HepG2 (cell line): ENCODE data around the gene BTD. TPM values are rescaled to one million over a fixed set of nuclear protein-coding genes. Genes with fewer than 3 reads are reported as not detected.

Source experiments
- ATAC-seq: fragments of 200-7000 bp; cut with Tn5 transposase; 3 replicates; pipeline ENCODE4 v1.9.1; 2020; ENCODE audit warnings: mild to moderate bottlenecking, moderate library complexity
- BruUV-seq: library from RNA; stranded (reverse); fragments of 400-500 nt; replicated peaks from 2 replicates; lab custom pipeline; 2021; lab: Mats Ljungman, UMichigan
- CTCF ChIA-PET: fragments of 300-600 bp; formaldehyde crosslinking; extraction: SDS; loops from one replicate; lab custom pipeline; 2021; ENCODE audit warnings: low total read pairs, inconsistent platforms, low intra/inter-chr PET ratio; lab: Yijun Ruan, JAX
- POLR2A ChIA-PET: fragments of 350-600 bp; sonication (Branson Sonifier 250); formaldehyde crosslinking; loops from one replicate; lab custom pipeline; 2020; ENCODE audit warnings: antibody characterized with exemption, inconsistent platforms; lab: Yijun Ruan, JAX
- DNase-seq: peaks from one replicate; pipeline ENCODE4 v3.0.0-alpha.2; 2015; ENCODE audit warnings: low spot score
- FAIRE-seq: peaks from 3 replicates; lab custom pipeline; 2011; peaks lifted over from hg19 to GRCh38; lab: Jason Lieb, UNC
- H2AFZ ChIP-seq: one replicate; pipeline ENCODE4 v1.6.1; 2011; ENCODE audit warnings: low read length, inconsistent platforms
- H3K27ac ChIP-seq: fragments of 300-600 bp; 3 replicates; pipeline ENCODE4 v1.8.0; 2011; ENCODE audit warnings: mixed run types, mild to moderate bottlenecking, mixed read lengths, low read length, inconsistent platforms; ENCODE audit not compliant: insufficient read depth; ENCODE audit errors: extremely low read length
- H3K27me3 ChIP-seq, 2 experiments: fragments of 200-600 bp in 1 of 2; 2 replicates in 1 of 2; 3 replicates in 1 of 2; pipeline versions ENCODE4 v1.6.0 to v1.8.0; 2011; ENCODE audit warnings: low read length in 2 of 2, mild to moderate bottlenecking in 2 of 2, moderate library complexity in 2 of 2, inconsistent platforms in 1 of 2; ENCODE audit not compliant: insufficient read depth in 2 of 2, control insufficient read depth in 1 of 2
- H3K36me3 ChIP-seq, 2 experiments: fragments of 200-600 bp in 1 of 2; replicated peaks in 1 of 2; 2 replicates in 1 of 2; 3 replicates in 1 of 2; pipeline versions ENCODE4 v1.5.1 to v1.8.0; 2011; ENCODE audit warnings: low read length in 2 of 2, inconsistent platforms in 1 of 2; ENCODE audit not compliant: insufficient read depth in 2 of 2, control insufficient read depth in 1 of 2
- H3K4me1 ChIP-seq: 2 replicates; pipeline ENCODE4 v1.5.1; 2012; ENCODE audit warnings: low read length, inconsistent platforms; ENCODE audit not compliant: insufficient read depth
- H3K4me2 ChIP-seq: 2 replicates; pipeline ENCODE4 v1.6.0; 2011; ENCODE audit warnings: low read depth, low read length, inconsistent platforms
- H3K4me3 ChIP-seq, 3 experiments: fragments of 200-600 bp in 1 of 3; sonication (generic), shearing (Covaris generic) in 1 of 3; replicated peaks in 1 of 3; 2 replicates each; pipeline ENCODE4 v1.5.1; 2011 to 2016; ENCODE audit warnings: low read length in 3 of 3, inconsistent platforms in 2 of 3, low read depth in 2 of 3, mild to moderate bottlenecking in 2 of 3, control low read depth in 1 of 3, mixed read lengths in 1 of 3; ENCODE audit not compliant: insufficient read depth in 1 of 3
- H3K79me2 ChIP-seq: one replicate; pipeline ENCODE4 v1.6.1; 2011; ENCODE audit warnings: low read length, inconsistent platforms; ENCODE audit not compliant: insufficient read depth
- H3K9ac ChIP-seq: 2 replicates; pipeline ENCODE4 v1.6.0; 2011; ENCODE audit warnings: mild to moderate bottlenecking, low read depth, low read length, inconsistent platforms; ENCODE audit not compliant: insufficient read depth
- H3K9me3 ChIP-seq: 2 replicates; pipeline ENCODE4 v1.5.1; 2012; ENCODE audit warnings: mild to moderate bottlenecking, low read length
- H4K20me1 ChIP-seq: 2 replicates; pipeline ENCODE4 v1.6.0; 2011; ENCODE audit warnings: inconsistent platforms, mild to moderate bottlenecking, low read length, moderate library complexity; ENCODE audit not compliant: insufficient read depth
- KLF9 ChIP-seq: IDR thresholded peaks from 2 replicates; pipeline ENCODE4 v1.6.1; 2016; ENCODE audit warnings: low read depth
- MTA1 ChIP-seq: sonication (generic); formaldehyde crosslinking; IDR thresholded peaks from 2 replicates; pipeline ENCODE4 v1.4.0; 2020; ENCODE audit warnings: missing genetic modification reagents, mild to moderate bottlenecking, borderline replicate concordance
- SIX4 ChIP-seq: sonication (generic); formaldehyde crosslinking; IDR thresholded peaks from 2 replicates; pipeline ENCODE4 v1.4.0; 2020; ENCODE audit warnings: missing genetic modification reagents
- THAP8 ChIP-seq: sonication (generic); formaldehyde crosslinking; IDR thresholded peaks from 2 replicates; pipeline ENCODE4 v1.5.1; 2020; ENCODE audit warnings: missing genetic modification reagents, mild to moderate bottlenecking, borderline replicate concordance
- ZBTB14 ChIP-seq: sonication (generic); formaldehyde crosslinking; IDR thresholded peaks from 2 replicates; pipeline ENCODE4 v1.4.0; 2020; ENCODE audit warnings: missing genetic modification reagents
- ZBTB42 ChIP-seq: sonication (generic); formaldehyde crosslinking; IDR thresholded peaks from 2 replicates; pipeline ENCODE4 v1.5.0; 2020; ENCODE audit warnings: mild to moderate bottlenecking, missing genetic modification reagents
- ZC3H13 ChIP-seq: sonication (generic); formaldehyde crosslinking; IDR thresholded peaks from 2 replicates; pipeline ENCODE4 v1.8.1; 2023; ENCODE audit warnings: mild to moderate bottlenecking, missing genetic modification reagents, moderate library complexity
- ZNF24 ChIP-seq: fragments of 450-650 bp; IDR thresholded peaks from 2 replicates; pipeline ENCODE4 v1.6.1; 2017; ENCODE audit warnings: antibody characterized with exemption, mild to moderate bottlenecking
- ZNF570 ChIP-seq: sonication (generic); formaldehyde crosslinking; IDR thresholded peaks from 2 replicates; pipeline ENCODE4 v1.4.0; 2020; ENCODE audit warnings: mild to moderate bottlenecking, missing genetic modification reagents, borderline replicate concordance
- ZNF629 ChIP-seq: sonication (generic); formaldehyde crosslinking; conservative IDR thresholded peaks from 2 replicates; pipeline ENCODE4 v1.5.0; 2020; ENCODE audit warnings: missing genetic modification reagents
- WGBS: methylation state at CpG from one replicate; pipeline ENCODE4 v1.1.6; 2017; ENCODE audit warnings: low lambda C conversion rate; 5-methylcytosine and 5-hydroxymethylcytosine counted together
- in situ Hi-C: cut with HindIII; loops from 2 replicates; pipeline ENCODE4 v1.10.0; 2017; ENCODE audit warnings: low pct_unique_long_range_greater_than_20kb; ENCODE audit not compliant: extremely low pct_ligation_motif_present
- intact Hi-C: fragments of 100-400 bp; cut with micrococcal nuclease; formaldehyde crosslinking; loops from one replicate; pipeline ENCODE4 v1.10.0; 2022; ENCODE audit not compliant: unreplicated experiment
- polyA plus RNA-seq, 8 experiments: library from polyadenylated mRNA; depleted of rRNA in 3 of 8; stranded (reverse) in 7 of 8; unstranded in 1 of 8; fragments of >200 nt; fragmentation: Illumina TruSeq in 4 of 8; extraction: Trizol in 4 of 8; gene quantifications; 2 replicates each; pipeline versions ENCODE4 v1.2.1 to v1.2.3, GENCODE V29; 2011 to 2016; ENCODE audit warnings: low read depth in 4 of 8, missing spikeins in 1 of 8, mixed read lengths in 1 of 8; ENCODE audit not compliant: insufficient read depth in 1 of 8
- total RNA-seq, 5 experiments: library from RNA; depleted of rRNA; stranded (reverse); fragments of >200 nt; fragmentation: Illumina TruSeq; extraction: Trizol; gene quantifications; 2 replicates each; pipeline ENCODE4 v1.2.3, GENCODE V29; 2016; ENCODE audit warnings: low read depth in 1 of 5
- TF ChIP-seq, protein P1 (sequence below), 2 experiments: IDR thresholded peaks; 2 replicates each; pipeline ENCODE4 v1.6.1; 2011 to 2012; ENCODE audit warnings: low read length in 2 of 2, borderline replicate concordance in 1 of 2, low read depth in 1 of 2, mild to moderate bottlenecking in 1 of 2, moderate library complexity in 1 of 2
- TF ChIP-seq, protein P2 (sequence below): sonication (generic); formaldehyde crosslinking; IDR thresholded peaks from 2 replicates; pipeline ENCODE4 v1.4.0; 2020; ENCODE audit warnings: low read depth, mild to moderate bottlenecking, missing genetic modification reagents
- TF ChIP-seq, protein P3 (sequence below): sonication (generic); formaldehyde crosslinking; IDR thresholded peaks from 2 replicates; pipeline ENCODE4 v1.8.1; 2022; ENCODE audit warnings: low read depth, mild to moderate bottlenecking, missing genetic modification reagents

BTD gene
- total and polyA plus RNA-seq, 2 of the 13 experiments (the other 11 are each of a cell fraction or from before 2014, with no cell fraction given) = 15.7 to 35.5 TPM

DNA sequence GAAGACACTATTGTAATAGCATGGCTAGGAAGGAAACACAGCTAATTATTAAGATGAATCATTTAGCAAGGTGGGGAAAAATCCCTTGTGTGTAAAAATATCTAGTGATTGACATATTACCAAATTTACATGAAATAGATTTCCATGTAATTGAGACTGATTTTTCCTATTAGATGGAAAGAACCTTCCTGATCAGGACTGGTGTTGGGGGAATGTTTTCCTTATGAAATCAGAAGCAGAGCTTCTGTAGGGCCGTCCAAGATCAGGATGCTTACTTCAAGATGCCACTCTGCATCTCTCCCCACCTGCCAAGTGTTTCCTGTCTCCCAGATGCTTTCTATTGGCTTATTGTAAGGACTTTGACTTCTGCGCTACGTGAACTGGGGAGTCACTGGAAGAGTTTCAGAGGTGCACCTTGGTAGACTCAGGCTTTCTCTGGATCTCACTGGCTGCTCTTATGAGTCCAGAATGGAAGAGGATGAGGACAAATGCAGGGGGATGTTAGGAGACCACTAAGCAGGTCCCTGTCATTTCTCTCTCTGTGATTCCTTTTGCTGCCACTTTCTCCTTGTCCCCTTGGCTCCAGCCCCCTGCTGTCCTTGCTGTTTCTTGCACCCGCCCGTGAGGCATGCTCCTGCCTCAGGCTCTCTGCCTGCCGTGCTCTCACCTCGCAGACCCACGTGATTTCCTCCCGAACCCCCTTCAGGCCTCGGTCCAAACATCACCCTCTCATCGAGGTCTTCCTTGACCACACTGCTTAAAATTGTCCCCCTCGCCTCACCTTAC lies 30.1 kb downstream of the BTD start:
- no peaks in the 10 kb centered on the region for H3K27me3 ChIP-seq
- H4K20me1 ChIP-seq = no peaks in the 10 kb centered on the region
- H3K36me3 ChIP-seq = no peaks in the 10 kb centered on the region
- H3K79me2 ChIP-seq = no peaks in the 10 kb centered on the region
- H3K9me3 ChIP-seq = no peaks in the 10 kb centered on the region
- no peak overlapping the region for H3K4me3 ChIP-seq
- no peak overlapping the region for H3K27ac ChIP-seq
- ATAC-seq (no peak), FAIRE-seq (no peak), DNase-seq (no peak)
- no TSS peak for BruUV-seq
- in situ Hi-C loops = loop anchor here (25.0 kb wide), 1 partner anchor 606 kb away; no protein-coding TSS in a partner anchor
- intact Hi-C loops = loop anchor here (2.0 to 5.0 kb wide), 3 partner anchors 31 to 546 kb away; partner anchors contain the start of genes BTD and HACL1
- WGBS = 93% methylated on average over 12 of the region's 12 CpGs
- ChIA-PET CTCF (no interaction called here), POLR2A (no interaction called here)
- no peak overlapping the region for H2AFZ ChIP-seq
- H3K9ac ChIP-seq = no peak overlapping the region
- H3K4me1 ChIP-seq = peaks cover 12% of the 10 kb centered on the region
- H3K4me2 ChIP-seq = no peak overlapping the region
- no peak for TF ChIP-seq MTA1 (CRISPR knock-in tag)
- no peak for TF ChIP-seq ZC3H13 (CRISPR knock-in tag)
- no peak for TF ChIP-seq ZNF629 (CRISPR knock-in tag)
- TF ChIP-seq ZBTB42 (CRISPR knock-in tag) = no peak
- TF ChIP-seq, protein P1, sequence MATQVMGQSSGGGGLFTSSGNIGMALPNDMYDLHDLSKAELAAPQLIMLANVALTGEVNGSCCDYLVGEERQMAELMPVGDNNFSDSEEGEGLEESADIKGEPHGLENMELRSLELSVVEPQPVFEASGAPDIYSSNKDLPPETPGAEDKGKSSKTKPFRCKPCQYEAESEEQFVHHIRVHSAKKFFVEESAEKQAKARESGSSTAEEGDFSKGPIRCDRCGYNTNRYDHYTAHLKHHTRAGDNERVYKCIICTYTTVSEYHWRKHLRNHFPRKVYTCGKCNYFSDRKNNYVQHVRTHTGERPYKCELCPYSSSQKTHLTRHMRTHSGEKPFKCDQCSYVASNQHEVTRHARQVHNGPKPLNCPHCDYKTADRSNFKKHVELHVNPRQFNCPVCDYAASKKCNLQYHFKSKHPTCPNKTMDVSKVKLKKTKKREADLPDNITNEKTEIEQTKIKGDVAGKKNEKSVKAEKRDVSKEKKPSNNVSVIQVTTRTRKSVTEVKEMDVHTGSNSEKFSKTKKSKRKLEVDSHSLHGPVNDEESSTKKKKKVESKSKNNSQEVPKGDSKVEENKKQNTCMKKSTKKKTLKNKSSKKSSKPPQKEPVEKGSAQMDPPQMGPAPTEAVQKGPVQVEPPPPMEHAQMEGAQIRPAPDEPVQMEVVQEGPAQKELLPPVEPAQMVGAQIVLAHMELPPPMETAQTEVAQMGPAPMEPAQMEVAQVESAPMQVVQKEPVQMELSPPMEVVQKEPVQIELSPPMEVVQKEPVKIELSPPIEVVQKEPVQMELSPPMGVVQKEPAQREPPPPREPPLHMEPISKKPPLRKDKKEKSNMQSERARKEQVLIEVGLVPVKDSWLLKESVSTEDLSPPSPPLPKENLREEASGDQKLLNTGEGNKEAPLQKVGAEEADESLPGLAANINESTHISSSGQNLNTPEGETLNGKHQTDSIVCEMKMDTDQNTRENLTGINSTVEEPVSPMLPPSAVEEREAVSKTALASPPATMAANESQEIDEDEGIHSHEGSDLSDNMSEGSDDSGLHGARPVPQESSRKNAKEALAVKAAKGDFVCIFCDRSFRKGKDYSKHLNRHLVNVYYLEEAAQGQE (IDR thresholded peaks at IDR 0.05; ENCODE audit: borderline replicate concordance in 1 of 2, low read depth in 1 of 2, low read length in 2 of 2) = no peak
- no peak for TF ChIP-seq THAP8 (CRISPR knock-in tag)
- TF ChIP-seq ZNF24 = no peak
- no peak for TF ChIP-seq ZNF570
- TF ChIP-seq, protein P2, sequence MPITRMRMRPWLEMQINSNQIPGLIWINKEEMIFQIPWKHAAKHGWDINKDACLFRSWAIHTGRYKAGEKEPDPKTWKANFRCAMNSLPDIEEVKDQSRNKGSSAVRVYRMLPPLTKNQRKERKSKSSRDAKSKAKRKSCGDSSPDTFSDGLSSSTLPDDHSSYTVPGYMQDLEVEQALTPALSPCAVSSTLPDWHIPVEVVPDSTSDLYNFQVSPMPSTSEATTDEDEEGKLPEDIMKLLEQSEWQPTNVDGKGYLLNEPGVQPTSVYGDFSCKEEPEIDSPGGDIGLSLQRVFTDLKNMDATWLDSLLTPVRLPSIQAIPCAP (CRISPR knock-in tag) = no peak
- no peak for TF ChIP-seq SIX4 (CRISPR knock-in tag)
- TF ChIP-seq, protein P3, sequence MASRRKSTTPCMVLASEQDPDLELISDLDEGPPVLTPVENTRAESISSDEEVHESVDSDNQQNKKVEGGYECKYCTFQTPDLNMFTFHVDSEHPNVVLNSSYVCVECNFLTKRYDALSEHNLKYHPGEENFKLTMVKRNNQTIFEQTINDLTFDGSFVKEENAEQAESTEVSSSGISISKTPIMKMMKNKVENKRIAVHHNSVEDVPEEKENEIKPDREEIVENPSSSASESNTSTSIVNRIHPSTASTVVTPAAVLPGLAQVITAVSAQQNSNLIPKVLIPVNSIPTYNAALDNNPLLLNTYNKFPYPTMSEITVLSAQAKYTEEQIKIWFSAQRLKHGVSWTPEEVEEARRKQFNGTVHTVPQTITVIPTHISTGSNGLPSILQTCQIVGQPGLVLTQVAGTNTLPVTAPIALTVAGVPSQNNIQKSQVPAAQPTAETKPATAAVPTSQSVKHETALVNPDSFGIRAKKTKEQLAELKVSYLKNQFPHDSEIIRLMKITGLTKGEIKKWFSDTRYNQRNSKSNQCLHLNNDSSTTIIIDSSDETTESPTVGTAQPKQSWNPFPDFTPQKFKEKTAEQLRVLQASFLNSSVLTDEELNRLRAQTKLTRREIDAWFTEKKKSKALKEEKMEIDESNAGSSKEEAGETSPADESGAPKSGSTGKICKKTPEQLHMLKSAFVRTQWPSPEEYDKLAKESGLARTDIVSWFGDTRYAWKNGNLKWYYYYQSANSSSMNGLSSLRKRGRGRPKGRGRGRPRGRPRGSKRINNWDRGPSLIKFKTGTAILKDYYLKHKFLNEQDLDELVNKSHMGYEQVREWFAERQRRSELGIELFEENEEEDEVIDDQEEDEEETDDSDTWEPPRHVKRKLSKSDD (CRISPR knock-in tag) = no peak
- TF ChIP-seq ZBTB14 = no peak
- TF ChIP-seq KLF9 = no peak
